Stimulated activated CD4-positive, alpha-beta T cell treated with anti-CD3 and anti-CD28 coated beads, Interleukin-1b, Interleukin-23, amount 100 ng/mL, for 48 hours (primary cell): ENCODE measurements around the gene GPR160.
"Not testable (repeated sequence)": the region's sequence is repeated elsewhere in the genome, so short reads cannot be mapped to it uniquely, and the experiment has no call there.

ENCODE experiments used
- DNase-seq: peaks from one replicate; pipeline ENCODE4 v3.0.0-alpha.2; 2020

GPR160 gene, protein sequence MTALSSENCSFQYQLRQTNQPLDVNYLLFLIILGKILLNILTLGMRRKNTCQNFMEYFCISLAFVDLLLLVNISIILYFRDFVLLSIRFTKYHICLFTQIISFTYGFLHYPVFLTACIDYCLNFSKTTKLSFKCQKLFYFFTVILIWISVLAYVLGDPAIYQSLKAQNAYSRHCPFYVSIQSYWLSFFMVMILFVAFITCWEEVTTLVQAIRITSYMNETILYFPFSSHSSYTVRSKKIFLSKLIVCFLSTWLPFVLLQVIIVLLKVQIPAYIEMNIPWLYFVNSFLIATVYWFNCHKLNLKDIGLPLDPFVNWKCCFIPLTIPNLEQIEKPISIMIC

DNA sequence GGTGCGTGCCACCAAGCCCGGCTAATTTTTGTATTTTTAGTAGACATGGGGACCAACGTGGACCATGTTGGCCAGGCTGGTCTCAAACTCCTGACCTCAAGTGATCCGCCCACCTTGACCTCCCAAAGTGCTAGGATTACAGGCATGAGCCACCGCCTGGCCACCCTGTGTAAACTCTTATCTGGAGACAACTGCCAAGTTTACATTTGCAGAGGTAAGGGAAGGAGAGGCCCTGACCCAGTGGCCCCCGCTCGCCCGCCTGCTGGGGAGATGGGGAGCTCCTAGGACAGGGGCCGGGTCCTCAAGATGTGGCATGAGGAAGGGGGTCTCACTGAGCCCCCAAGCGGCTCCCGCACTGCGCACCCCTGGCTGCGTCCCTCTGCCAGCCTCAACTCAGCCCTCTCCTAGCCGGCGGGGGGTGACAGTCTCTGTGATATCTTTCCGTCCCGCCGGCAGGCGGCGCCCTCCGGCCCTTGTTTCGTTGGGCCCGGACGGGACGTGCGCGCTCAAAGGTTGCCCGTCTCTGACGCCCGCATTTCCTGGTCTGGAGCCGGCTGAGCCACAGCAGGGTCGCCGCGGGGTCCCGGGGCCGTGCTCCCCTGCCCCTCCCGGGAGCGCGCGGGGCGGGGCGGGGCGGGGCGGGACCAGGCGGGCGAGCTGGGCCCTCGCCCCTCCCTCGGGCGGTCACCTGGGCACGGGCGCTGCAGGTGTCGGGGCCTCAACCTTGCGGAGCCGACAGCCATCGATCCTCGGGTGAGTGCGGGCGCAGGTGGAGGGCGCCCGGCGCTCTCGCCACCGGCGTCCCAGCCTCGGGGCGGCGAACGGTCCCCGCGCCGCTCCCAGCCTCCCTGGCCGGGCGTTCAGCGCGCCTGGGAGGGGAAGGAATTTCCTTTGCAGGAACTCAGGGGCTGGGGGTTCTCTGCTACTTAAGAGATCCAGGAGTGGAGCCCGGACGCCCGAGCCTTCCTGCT is at the start of gene GPR160:
Gene GPR160 (plus strand): TSS at position 533 of the 971 bp plus-strand sequence. CDS start 45,978 bp downstream, outside the sequence.
- DNase-seq: peak; percentile 81

DNA sequence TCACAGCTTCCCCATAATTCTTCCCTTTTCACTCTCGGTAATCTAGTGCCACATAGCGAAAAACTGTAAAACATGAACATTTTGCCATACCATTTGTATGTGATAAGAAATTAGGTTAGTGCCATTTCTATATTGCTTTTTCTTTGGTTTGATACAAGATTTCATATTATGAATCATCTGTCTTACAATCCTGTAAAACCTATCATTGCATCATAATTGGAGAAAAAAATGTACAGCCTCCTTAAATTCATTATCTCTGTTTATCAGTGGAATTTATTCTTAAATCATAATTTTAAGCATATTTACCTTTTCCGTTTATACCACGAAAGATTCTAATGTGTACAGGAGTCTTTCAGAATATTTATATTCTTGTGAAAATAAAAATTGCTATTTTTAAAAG is 47.4 kb upstream of the GPR160 start:
- DNase-seq: no peak

DNA sequence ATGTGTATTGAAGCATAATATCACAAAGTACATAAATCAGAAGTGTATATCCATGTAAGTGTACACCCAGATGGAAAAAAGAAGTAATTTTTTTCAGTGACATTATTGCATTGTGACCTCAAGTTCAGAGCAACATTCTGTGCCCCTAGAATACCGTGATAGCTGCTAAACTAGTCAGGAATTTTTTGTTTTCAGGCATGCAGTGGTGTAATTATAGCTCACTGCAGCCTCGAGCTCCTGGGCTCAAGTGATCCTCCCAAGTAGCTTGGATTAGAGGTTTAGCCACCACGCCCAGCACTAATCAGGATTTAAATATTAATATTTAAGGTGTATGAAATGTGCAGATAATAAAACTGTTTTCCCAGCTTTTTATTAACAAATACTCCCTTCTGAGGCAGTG is 45.6 kb upstream of the GPR160 start:
- DNase-seq: no peak

DNA sequence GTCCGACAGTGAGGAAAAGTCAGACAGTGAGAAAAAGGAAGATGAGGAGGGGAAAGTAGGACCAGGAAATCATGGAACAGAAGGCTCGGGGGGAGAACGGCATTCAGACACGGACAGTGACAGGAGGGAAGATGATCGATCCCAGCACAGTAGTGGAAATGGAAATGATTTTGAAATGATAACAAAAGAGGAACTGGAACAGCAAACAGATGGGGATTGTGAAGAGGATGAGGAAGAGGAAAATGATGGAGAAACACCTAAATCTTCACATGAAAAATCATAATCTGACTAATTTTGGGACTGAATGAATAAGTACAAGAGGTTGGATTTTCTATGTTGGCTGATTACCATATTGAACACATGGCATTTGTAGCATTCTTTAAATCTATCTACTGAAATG is 45.0 kb upstream of the GPR160 start:
- DNase-seq: no peak

GRCh38 chr3:169993761-169994160 is 44.0 kb upstream of the GPR160 start:
- no peak for DNase-seq

- DNase-seq: no peak
Measured at GRCh38 chr3:169996063-169996462, 41.7 kb upstream of the GPR160 start.

DNA sequence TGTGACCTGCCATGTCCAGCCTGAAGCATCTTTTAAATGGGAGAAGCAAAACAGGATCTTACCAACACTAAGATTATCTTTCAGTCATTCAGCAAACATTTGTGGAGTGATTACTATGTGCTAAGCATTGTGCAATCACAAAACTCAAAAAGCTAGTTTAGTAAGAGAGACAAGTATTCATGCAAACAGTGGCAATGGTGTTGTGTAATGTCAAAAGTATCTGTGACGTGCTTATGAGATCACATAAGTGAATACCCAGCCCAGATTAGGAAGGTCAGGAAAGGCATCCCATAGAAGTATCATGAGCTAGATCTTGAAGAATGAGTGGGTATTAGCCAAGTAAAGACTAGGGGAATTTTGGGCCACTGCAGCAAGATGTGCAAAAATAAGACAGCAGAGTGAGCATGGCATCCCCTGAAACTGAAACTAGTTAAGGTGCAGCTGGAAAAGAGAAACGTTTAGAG is 39.1 kb upstream of the GPR160 start:
- DNase-seq: no peak

DNA sequence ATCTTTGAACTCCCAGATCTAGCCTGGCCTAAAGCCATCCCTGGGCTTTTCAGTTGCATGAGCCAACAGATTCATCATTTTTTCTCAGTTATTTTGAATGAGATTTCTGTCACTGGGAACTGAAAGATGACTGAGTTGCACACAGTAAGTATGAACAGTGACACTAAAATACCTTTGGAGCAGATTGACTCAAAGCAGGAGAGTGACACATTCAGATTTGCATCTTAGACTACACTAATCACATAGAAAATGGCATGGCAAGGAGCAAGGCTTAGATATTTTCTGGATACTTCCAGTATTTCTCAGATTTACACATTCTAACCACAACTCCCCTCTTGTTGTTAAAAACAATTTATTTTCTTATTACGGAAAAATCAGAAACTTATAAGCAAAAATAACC is 38.4 kb upstream of the GPR160 start:
- peak; percentile 12 for DNase-seq

DNA sequence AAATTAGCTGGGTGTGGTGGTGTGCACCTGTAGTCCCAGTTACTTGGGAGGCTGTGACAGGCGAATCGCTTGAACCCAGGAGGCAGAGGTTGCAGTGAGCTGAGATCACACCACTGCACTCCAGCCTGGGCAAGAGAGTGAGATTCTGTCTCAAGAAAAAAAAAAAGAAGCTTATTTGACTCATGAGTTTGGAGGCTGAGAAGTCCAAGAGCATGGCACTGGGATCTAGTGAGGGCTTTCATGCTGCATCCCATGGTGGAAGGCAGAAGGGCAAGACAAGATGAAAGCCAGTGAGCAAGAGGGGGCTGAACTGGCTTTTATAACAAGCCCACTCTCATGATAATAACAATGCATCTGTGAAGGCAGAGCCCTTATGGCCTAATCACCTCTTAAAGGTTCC is 37.7 kb upstream of the GPR160 start:
- no peak for DNase-seq

DNA sequence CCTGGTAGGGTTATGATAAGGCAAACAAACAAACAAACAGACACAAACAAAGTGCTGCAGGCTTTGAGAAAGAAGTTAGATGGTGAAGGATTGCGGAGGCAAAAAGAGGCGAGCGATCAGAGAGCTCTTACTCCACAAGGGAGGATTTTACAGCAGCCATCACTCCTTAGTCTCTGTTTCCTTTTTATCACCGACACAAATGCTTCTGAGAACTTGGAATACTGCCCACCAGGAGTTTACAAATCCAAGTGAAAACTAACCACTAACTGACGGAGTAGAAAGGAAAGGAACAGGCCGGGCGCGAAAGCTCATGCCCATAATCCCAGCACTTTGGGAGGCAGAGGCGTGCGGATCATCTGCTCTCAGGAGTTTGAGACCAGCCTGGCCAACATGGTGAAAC is 35.6 kb upstream of the GPR160 start:
- no peak for DNase-seq

DNA sequence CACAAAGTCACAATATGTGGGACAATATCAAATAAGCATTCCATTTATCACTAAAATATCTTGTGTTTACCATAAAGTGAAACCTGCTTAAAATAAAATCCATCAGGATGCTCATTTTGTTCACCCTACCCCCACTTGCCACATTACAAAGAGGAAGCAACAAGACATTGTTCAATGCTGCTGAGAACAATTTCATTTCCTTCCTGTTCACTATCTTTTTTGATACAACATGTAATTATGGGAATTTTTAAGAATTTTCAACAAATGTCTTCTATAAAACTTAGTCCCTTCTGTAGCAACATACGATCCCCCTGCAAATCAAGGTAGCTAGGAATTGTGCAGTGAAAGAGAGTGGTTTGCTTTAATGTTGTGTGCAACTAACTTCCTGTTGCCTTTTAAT is 34.9 kb upstream of the GPR160 start:
- DNase-seq: no peak

DNA sequence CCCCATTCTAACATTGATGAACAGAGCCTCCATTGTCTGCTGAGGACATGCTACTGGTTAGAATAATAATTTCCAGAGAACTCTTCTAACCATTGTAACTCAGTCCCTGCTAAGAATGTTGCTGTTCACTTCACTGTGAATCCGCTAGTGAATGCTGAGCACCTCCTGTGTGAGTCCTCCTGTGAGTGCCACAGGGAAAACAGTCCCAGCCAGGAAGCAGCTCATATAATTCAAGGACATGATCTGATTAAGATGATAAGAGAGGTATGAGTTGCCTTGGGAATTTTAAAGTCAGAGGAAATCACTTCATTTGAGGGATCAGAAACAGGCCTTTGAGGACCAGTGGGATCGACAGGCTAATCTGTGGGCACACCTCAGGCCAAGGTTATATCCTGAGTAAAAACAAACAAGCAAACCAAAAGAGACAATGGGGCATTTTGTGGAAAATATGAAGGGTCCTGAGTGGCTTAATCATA is 33.9 kb upstream of the GPR160 start:
- no peak for DNase-seq

- DNase-seq: peak; percentile 46
Measured at GRCh38 chr3:170007031-170007663, 30.6 kb upstream of the GPR160 start.

DNA sequence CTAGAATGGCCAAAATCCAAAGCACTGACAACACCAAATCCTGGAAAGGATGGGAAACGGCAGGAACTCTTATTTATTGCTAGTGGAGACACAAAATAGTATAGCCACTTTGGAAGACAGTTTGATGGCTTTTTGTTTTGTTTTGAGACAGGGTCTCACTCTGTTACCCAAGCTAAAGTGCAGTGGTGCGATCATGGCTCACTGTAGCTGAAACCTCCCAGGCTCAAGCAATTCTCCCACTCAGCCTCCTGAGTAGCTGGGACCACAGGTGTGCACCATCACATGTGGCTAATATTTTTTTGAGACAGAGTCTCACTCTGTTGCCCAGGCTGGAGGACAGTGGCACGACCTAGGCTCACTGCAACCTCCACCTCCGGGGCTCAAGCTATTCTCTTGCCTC is 27.3 kb upstream of the GPR160 start:
- DNase-seq: no peak

GRCh38 chr3:170012683-170013400 is 25.0 kb upstream of the GPR160 start:
- DNase-seq: no peak

DNA sequence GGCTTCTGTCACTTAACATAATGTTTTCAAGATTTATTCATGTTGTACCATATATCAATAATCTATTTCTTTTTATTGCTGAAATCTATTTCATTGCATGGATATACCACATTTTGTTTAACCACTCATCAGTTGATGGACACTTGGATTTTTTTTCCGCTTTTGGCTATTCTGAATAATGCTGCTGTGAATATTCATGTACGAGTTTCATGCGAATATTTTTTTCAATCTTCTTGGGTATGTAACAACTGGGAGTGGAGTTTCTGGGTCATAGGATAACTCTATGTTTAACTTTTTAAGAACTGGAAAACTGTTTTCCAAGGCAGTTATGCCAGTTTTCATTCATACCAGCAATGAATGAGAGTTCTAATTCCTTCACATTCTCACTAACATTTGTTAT is 21.7 kb upstream of the GPR160 start:
- DNase-seq: no peak

- DNase-seq: not testable (repeated sequence)
Measured at GRCh38 chr3:170019306-170019705, 18.5 kb upstream of the GPR160 start.

GRCh38 chr3:170021083-170021482 is 16.7 kb upstream of the GPR160 start:
- no peak for DNase-seq

GRCh38 chr3:170022336-170022735 is 15.5 kb upstream of the GPR160 start:
- no peak for DNase-seq

DNA sequence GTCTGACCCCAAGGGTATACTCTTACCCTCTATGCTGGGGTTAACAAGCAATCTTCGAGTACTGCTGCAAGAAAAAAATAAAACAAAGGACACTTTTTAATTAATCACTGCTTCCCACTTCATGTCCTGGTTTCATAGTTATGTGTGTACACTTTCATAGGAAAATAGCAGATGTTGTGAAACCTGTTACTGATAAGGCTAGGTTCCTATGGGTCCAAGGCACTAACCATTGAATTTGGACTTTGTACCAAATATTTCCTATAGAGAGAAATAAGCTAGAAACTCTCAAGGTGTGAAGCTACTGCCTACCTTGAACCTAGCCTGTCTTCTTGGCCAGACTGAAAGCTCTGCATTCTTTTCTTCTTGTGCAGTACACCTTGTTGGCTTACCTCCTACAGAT is 14.6 kb upstream of the GPR160 start:
- DNase-seq: no peak

DNA sequence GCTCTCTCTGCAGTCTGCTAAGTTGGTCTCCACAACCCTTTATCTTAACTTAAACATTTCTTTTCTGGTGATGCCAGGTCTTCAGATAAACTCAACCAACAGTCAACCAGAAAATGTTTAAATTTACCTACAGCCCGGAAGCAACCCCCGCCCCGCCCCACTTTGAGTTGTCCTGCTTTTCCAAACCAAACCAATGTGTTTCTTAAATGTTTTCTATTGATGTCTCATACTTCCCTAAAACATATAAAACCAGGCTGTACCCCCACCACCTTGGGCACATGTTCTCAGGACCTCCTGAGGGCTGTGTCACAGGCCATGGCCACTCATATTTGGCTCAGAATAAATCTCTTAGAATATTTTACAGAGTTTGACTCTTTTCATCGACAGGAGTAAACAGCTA is 13.2 kb upstream of the GPR160 start:
- DNase-seq: no peak
